Astrocyte of the hippocampus (primary cell): ENCODE measurements around the gene ZP1.
"Not testable (repeated sequence)": the region's sequence is repeated elsewhere in the genome, so short reads cannot be mapped to it uniquely, and the experiment has no call there.

Experiments used
- DNase-seq: peaks from one replicate; pipeline ENCODE4 v3.0.0; 2011; ENCODE audit warnings: low read depth, low spot score

ZP1 gene

DNA sequence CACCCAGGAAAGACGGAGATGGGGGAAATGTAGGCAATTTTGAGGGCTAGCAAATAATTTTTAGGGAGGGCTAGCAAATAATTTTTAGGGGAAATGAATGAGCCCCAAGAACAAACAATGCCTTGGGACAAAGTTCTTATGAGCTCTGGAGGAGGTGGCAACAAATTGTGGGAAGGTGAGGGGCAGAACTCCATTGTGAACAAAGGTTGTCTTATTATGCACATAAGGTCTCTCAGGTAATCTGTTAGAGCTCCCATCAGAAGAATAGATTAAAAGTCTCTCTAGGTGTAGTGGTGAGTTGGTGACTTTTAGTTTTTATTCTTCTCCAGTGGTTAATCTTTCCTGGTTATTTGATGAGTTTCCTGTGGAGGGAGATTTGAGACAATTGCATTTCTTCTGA is 41.5 kb downstream of the ZP1 start:
- no peak for DNase-seq

DNA sequence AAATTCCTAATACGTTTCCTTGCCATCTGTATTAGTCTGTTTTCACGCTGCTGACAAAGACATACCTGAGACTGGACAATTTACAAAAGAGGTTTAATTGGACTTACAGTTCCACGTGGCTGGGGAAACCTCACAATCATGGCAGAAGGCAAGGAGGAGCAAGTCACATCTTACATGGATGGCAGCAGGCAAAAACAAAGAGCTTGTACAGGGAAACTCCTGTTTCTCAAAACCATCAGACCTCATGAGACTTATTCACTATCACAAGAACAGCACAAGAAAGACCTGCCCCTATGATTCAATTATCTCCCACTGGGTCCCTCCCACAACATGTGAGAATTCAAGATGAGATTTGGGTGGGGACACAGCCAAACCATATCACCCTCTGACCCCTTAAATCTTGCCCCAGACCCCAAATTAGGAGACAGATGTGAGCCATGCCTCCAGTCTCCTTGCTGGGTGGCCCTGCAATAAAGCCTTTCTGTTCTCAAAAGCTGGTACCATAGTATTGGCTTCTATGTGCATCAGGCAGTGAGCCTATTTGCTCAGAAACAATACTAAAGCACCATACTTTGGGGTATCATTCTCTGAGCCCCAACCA is 42.4 kb downstream of the ZP1 start:
- DNase-seq, result not testable (repeated sequence)

DNA sequence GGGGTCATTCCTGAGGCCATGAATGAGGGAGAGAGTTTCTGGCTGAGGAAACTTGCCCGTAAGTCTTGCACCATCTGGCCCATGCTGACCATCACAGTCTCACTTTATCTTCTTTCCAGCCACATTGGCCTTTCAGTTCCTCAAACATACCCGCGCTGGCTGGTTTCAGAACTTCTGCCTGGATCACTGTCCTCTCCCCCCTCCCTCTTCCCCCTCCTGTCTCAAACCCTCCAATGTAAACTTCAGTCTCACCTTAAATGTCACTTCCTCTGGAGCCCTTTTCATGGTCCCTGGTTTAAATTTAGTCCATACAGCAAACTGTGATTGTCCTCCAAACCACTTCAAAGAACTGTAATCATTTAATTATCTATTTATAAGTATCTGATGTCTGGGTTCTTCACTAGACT is 42.9 kb downstream of the ZP1 start:
- no peak for DNase-seq

DNA sequence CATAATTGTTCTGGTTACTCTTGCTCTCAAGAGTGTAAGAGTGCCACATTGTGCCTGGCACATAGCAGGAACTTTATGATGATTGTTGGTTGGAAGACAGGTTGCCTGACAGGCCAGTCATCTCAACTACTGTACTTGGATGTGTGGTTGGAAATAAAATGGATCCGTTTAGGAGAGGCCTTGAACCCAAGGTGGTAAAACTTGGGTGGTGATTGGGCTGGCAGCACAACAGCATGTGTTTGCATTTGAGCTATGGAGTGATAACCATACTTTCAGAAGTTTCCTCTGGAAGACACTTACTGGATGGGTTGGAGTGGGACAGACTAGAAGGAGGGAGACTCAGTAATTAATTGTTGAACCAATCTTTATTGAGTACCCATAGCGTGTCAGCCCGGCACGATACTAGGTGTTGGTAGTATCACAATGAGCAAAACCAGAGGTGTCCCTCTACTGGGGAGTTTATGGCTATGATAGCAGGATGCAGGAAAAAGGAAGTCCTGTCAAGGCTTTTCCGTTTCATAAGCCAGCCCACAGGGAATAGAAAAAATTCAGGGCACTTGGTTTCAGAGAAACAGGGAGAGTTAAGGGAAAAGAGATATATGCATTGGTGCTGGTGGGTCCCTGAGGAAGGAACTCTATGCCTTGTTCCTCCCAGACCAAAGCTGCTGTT is 43.5 kb downstream of the ZP1 start:
- DNase-seq, result no peak

DNA sequence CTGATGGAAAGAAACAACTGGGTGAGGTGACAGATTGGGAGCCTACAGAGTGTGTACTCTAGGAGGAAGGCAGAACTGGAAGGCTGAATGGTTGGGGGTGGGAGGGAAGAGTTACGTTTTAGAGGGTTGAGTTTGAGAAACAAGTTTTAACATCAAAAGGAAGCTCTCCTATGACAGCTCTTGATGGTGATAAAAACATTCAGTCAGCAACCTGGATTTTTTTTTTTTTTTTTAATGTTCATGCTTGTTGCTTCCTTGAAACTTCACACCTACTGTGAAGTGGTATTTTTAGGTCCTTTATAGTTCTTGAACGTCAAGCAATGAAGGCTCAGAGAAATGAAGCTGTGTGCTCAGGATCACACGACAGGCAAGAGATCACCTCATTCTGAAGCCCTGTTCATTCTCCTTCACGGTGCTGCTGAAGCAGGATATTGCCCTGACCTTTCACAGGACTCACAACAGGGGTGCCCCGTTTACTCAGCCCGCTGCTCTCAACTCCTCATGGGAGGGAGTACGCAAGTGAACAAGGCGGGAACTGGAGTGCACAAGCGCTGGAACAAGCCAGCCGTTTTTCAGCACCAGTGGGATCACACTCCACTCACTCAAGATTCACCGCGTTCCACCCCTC is 45.0 kb downstream of the ZP1 start:
- DNase-seq, result no peak

DNA sequence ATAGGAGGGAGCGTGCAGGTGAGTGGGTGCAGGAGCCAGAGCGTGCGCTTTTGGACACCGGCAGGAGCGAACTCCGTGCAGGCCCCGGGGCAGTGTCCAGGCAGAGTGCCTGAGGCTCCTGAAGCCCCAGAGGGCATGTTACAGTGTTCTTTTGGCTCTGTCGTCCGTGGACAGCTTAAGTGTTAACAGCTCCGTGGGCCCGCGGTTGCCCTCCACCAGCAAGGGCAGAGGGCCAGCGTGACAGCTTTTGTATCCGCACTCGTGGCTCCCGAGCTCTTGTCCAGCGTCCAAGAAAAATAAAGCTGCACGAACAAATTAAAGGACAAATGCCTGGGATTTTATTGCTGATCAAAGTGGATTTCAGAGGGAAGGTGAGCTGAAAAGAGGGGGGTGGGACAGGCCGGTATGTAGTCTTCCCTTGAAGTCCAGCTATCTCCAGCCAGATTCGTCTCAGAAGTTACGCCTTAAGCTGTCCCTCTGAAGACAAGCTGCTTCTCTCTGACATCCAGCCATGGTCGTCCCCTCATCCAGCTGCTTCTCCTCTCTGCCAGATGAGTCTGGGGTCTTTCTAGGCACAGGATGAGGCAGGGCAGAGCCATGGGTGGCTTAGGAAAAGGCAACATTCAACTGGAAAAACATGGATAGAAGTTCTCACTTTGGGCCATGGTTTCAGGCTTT is 45.6 kb downstream of the ZP1 start:
- DNase-seq, result no peak

DNA sequence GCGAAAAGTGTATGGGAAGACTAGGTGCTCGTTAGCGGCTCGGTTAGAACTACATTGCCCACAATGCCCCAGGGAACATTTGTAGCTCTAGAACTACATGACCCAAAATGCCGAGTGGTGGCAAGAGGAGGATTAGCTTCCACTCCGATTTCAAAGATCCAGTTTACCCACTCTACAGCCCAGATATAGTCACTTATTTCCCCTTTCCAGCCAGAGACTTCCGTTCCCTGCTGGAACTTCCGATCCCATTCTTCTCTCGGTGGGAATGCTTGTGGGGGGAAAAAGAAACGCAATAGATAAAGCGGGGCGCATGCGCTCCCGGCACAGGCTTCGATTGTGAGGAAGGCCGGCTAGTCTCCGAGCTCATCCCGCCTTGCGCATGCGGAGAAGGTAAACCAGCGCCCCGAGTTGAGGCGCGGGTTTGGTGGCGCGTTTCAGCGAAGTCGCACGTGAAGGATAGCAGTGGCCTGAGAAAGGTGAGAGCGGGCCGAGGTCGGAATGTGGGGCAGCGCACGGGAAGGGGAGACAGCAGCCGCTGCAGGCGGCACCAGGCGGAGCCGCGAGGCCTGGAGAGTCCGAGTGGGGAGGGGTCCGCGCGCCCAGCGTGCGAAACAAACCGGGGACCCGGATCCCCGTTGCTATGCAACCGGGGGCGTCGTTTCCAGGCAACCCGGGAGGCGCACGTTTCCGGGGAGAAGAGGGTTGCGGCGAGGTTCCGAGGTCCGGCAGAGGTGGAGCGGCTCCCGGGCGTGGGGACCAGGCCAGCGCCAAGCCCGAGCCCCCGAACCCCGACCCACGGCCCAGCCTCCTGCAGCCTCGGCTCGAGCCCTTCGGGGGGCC is 46.7 kb downstream of the ZP1 start, which contains the start of gene TMEM109:
Gene TMEM109, plus strand, starts transcription at position 366 of the 840 bp plus-strand sequence. CDS start 5,536 bp downstream, outside the sequence.
- DNase-seq, result peak; percentile 92

DNA sequence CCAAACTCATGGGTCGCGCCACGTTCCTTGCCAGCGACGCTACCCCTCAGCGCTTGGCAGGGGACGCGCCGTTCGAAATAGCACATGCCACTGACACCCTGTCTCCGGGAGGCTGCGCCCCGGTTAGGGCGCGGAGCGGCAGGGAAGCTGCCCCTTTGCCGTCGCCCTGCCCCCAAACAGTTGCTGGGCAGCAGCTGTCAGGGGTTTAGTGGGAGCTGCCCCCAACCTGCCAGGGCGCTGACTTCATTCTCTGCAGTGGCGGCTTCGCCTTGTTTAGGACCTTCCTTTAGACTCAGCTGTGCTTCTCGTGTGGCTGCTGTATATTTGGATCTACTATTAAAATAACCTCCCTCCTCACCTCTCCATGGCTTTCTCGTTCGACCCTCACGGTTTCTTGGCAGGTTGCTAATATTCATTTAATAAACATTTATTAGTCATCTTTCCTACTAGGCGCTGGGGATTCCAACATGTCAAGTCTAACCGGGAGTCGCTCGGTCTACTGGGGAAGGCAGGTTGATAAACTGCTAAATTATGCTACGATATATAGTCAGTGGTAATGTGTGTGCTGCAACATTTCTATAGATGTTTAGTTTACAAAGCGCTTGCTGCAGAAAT is 47.4 kb downstream of the ZP1 start:
- DNase-seq, result peak; percentile 58

DNA sequence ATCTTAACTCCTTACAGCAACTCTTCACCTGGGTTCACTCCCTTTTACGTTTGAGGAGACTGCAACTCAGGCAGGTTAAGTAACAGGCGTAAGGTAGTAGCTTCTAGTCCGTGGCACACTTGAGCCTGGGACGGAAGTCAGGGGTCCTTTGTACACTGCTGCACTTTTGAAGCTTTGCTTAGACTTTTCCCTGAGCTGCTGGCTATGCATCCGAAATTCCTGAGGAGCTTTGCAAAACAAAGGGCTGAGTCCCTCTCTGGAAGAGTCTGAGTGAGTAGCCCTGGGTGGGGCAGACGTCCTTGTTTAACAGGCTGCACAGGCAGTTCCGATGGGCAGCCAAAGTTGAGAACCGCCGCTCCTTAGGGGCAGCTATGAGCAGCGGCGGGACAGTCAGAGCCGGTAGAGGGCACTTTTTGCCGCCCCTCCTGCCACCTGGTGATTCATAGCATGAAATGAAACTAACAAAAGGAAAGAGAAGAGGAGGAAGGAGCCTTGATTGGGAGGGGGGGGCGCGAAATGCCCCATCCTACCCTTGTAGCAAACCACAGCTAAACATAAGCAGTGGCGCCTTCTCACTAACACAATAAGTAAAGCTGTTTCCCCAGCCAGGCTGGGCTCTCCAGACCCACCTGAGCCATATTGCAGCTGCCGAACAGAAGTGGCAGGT is 48.0 kb downstream of the ZP1 start:
- peak; percentile 84 for DNase-seq

DNA sequence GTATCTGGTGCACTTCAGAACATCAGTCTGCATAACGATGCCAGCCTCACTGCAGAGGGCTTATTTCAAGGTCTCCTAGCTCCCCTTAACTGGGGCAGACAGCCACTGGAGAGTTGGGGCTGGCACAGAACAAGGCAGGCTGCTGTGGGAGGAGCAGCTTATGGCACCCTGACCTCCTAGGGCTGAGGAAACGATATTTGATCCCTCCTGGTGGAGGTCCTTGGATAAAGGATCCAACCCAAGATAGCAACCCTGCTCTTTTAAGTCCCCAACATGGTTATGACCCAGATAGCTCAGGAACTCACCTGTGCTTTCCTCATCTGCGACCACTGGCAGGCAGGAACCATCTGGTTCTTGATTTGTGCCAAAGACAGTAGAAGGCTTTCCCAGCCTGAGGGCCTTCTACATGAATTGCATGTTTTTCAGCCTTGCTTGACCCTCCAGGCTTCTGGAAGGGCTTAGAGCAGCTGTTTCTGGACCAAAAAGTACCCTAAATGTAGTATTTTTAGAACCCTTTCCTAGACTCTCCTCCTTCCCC is 49.4 kb downstream of the ZP1 start:
- DNase-seq, result no peak

DNA sequence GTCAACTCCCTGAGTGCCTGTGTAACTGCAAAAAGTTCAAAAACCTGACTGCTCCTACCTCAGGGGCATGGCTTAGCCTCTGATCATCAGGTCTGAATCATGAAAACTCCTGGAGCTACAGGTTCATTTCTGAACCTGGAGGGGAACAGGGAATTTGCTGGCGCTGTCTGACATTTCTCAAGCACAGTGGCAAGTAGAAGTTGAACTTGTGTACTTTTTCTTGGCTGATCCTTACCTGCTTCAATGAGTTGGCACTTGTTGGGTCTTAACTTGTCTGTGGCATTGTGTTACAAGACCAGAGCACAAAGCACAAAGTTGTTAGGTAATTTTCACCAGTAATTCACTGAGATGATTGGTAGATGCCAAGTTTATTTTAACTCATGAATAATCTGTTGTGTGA is 49.9 kb downstream of the ZP1 start:
- DNase-seq, result no peak

DNA sequence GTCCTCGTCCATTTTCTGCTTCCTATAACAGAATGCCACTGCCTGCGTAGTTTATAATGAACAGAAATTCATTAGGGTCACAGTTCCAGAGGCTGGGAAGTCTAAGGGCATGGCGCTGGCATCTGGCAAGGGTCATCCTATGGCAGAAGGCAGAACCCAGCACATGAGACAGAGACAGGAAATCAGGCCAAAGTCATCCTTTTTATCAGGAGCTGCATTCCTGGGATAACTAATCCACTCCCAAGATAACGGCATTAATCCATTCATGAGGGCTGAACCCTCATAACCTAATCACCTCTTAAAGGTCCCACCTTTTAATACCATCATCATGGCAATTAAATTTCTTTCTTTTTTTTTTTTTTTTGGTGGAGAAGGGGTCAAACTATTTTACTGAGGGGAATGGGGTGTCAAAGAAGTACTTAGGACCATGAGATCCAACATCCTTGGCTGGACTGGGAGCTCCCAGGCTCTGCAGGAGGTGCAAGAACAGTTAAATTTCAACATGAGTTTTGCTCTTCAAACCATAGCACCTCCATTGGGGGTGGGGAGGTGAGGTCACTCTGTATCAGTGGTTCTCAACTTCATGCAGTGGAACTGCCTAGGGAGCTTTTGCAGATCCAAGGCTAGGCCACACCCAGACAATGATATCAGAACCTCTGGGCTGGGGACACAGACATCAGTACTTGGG is 51.1 kb downstream of the ZP1 start:
- DNase-seq, result no peak

DNA sequence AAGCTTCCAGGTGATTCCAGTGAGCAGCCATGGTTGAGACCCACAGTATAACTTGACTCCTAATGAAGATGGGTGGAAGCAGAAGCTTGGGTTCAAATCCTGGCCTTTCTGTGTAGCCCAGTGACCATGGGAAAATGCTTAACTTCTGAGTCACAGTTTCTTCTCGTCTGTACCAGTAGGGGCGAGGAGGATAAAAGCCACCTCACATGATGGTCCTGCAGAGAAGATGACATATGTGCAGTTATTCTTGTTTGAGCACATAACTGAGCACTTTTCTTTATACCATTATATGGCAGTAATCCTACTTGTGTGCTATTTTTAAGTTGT is 51.6 kb downstream of the ZP1 start:
- DNase-seq, result peak; percentile 45

DNA sequence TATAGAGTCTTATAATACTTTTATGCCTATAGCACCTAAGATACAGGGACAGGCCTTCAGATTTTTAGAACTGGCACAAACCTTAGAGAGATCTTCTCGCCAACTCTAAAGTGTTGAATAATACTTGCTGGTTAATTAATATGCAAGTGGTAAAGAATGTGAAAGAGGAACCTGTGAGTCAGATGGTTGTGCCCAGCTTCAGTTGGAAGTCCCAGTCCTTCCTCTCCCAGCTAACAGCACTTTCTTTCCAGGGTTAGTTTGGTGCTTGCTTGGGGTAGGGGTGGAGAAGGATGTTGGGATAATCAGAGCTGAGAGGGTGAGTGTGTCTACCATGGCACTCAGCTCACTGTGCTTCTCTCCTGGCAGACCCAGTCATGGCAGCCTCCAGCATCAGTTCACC is 52.0 kb downstream of the ZP1 start:
- peak; percentile 40 for DNase-seq

DNA sequence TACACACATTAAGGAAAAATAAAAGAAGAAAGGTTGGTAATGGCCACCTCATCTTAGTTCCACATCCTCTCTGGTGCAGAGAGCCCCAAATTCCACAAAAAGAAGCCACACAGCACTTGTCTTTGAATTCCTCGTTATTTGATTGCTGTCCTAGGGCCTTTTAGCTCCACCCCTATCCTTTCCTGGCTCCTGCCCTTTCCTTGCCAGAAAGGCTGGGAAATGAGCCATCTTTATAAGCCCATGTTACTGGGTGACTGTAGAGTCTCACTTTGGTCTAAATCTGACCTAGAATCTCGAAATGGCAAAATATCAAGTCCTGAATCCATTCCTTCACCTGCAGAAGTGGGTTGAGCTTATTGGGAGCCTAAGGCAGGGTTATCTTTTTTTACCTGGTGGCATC is 52.6 kb downstream of the ZP1 start:
- peak; percentile 56 for DNase-seq

DNA sequence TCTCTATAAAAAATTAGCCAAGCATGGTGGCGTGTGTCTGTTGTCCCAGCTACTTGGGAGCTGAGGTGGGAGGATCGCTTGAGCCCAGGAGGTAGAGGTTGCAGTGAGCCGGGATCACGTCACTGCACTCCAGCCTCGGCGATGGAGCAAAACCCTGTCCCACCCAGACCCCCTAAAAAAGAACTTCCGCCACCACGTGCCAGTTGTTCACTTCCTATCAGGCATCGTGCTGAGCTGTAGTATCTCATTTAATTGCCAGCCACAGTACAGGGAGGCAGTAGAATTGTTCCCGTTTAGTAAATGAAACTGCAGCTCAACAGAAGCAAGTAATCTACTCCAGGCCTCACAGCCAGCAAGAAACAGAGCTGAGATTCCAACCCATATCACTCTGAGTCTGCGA is 53.9 kb downstream of the ZP1 start:
- no peak for DNase-seq

DNA sequence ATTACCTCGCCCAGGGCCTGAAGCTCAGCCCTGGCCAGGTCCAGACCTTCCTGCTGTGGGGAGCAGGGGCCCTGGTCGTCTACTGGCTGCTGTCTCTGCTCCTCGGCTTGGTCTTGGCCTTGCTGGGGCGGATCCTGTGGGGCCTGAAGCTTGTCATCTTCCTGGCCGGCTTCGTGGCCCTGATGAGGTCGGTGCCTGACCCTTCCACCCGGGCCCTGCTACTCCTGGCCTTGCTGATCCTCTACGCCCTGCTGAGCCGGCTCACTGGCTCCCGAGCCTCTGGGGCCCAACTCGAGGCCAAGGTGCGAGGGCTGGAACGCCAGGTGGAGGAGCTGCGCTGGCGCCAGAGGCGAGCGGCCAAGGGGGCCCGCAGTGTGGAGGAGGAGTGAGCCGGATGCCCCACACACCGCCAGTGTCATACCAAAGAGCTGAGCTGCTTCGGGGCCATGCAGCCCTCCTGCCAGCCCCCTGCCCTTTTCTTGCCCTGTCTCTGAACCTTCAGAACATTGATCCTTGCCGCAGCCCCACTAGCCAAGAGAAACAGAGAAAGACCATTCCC is 54.5 kb downstream of the ZP1 start:
- no peak for DNase-seq

DNA sequence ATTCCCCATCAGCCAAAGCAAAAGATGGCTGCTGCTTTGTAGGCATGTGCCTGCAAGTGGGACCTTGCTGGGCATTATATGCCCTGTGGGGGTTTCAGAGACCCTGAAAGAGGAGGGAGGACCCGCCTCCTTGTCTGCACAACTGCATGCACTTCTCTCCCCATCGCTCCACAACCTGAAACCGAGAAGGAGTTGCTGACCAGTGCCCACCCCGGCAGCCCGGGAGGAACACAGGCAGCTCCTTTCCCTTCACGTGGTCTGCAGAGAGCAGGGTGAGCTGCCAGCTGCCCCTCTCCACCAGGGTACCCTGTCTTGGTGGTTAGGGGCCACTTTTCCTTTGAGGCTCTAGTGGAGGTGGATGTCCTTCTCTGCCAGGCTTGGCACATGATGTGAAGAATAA is 55.6 kb downstream of the ZP1 start:
- no peak for DNase-seq

DNA sequence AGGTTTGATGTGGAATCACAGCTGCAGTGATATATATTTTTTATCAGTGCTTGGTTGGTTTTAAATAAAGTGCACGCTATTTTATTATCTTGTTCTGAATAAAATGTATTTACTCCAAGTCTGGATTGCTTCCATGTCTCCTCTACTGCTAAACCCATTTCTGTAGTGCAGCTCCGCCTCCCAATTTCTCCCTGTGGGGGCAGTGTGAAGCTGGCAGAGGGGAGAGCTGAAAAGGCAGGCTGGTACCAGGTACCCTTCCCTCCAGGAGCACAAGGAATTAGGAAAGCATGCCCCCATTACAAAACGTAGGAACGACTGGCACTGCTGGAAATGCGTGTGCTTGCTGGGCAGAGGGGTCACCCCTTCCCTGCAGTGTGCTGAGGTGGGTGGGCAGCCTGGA is 56.0 kb downstream of the ZP1 start:
- DNase-seq, result no peak

DNA sequence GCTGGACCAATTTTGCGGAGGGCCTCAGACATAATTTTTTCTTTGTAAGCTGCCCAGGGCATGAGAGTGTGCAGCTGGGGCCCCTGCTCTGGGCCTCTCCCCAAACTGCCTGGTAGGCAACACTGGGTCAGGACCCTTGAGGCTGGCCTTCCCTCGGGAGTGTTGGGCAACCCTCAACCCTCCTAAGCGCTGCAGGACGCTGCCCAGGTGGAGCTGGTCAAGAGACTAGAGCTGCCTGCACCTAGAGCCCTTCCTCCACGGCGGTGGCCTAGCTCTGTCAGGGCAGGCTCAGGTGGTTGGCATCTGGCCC is 56.4 kb downstream of the ZP1 start:
- DNase-seq, result no peak
